ENCODE results near the gene MAG.

- TF ChIP-seq EZH2 (IDR thresholded peaks at IDR 0.05; ENCODE audit: borderline replicate concordance, low read length), result no peak
- TF ChIP-seq, protein P1, sequence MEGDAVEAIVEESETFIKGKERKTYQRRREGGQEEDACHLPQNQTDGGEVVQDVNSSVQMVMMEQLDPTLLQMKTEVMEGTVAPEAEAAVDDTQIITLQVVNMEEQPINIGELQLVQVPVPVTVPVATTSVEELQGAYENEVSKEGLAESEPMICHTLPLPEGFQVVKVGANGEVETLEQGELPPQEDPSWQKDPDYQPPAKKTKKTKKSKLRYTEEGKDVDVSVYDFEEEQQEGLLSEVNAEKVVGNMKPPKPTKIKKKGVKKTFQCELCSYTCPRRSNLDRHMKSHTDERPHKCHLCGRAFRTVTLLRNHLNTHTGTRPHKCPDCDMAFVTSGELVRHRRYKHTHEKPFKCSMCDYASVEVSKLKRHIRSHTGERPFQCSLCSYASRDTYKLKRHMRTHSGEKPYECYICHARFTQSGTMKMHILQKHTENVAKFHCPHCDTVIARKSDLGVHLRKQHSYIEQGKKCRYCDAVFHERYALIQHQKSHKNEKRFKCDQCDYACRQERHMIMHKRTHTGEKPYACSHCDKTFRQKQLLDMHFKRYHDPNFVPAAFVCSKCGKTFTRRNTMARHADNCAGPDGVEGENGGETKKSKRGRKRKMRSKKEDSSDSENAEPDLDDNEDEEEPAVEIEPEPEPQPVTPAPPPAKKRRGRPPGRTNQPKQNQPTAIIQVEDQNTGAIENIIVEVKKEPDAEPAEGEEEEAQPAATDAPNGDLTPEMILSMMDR (conservative IDR thresholded peaks at IDR 0.05 in 1 of 2, IDR thresholded peaks at IDR 0.05 in 1 of 2; ENCODE audit: extremely low read depth in 1 of 2, insufficient read depth in 1 of 2, low read depth in 1 of 2, low read length in 2 of 2), result no peak
Measured at GRCh38 chr19:35294328-35294727, 2.4 kb downstream of the MAG start.
